Uterus (tissue), 4 donors: ENCODE results near the gene GOLM1. TPM values are rescaled to one million over a fixed set of nuclear protein-coding genes. Genes with fewer than 3 reads are reported as not detected.

ENCODE experiments used
- DNase-seq, 2 donors: peaks; one replicate each; pipeline ENCODE4 v3.0.0-alpha.2; 2019 to 2020
- H3K27ac ChIP-seq, 2 donors: fragments of 200-600 bp; sonication (generic); 1 replicate in 1 of 2; 2 replicates in 1 of 2; pipeline ENCODE4 v1.5.1; 2016 to 2018
- H3K27me3 ChIP-seq, 2 donors: fragments of 200-600 bp; sonication (generic); one replicate each; pipeline ENCODE4 v1.5.1; 2018 to 2019; ENCODE audit warnings: control low read depth in 1 of 2
- H3K36me3 ChIP-seq, 2 donors: fragments of 200-600 bp; sonication (generic); one replicate each; pipeline ENCODE4 v1.5.1; 2019; ENCODE audit warnings: control low read depth in 1 of 2
- H3K4me1 ChIP-seq, 2 donors: fragments of 200-600 bp; sonication (generic); one replicate each; pipeline ENCODE4 v1.5.1; 2018 to 2019; ENCODE audit warnings: control low read depth in 1 of 2
- H3K4me3 ChIP-seq, 2 donors: fragments of 200-600 bp; sonication (generic); 1 replicate in 1 of 2; 2 replicates in 1 of 2; pipeline ENCODE4 v1.5.1; 2018 to 2019; ENCODE audit warnings: mild to moderate bottlenecking in 1 of 2
- H3K9me3 ChIP-seq, 2 donors: fragments of 200-600 bp; sonication (generic); one replicate each; pipeline ENCODE4 v1.5.1; 2019; ENCODE audit warnings: control low read depth in 1 of 2
- CTCF ChIP-seq, 4 experiments: fragments of 200-600 bp in 2 of 4; fragments of 450-650 bp in 2 of 4; sonication (generic) in 2 of 4; IDR thresholded peaks; one replicate each; pipeline ENCODE4 v1.5.1; 2016 to 2019; ENCODE audit warnings: antibody characterized with exemption in 4 of 4, mild to moderate bottlenecking in 2 of 4, moderate library complexity in 1 of 4
- POLR2A ChIP-seq, 2 donors: fragments of 450-650 bp; IDR thresholded peaks; one replicate each; pipeline ENCODE4 v1.6.1; 2016; ENCODE audit warnings: antibody characterized with exemption in 2 of 2, mild to moderate bottlenecking in 1 of 2, moderate library complexity in 1 of 2
- intact Hi-C: fragments of 100-400 bp; cut with DNase I; formaldehyde crosslinking; loops from one replicate; pipeline ENCODE4 v1.15.1; 2023; ENCODE audit warnings: low total_unique reads
- total RNA-seq, 4 donors: library from RNA; depleted of rRNA in 3 of 4; stranded (reverse); fragments of >200 nt in 3 of 4; gene quantifications; one replicate each; pipeline versions ENCODE4 v1.1.0 to v1.2.4, GENCODE V29; 2014 to 2023
- donor health status: DM: yes; HTN: yes; CAD: no.

The GOLM1 gene
- total RNA-seq, 4 donors from 2014 or later = 11.3 to 85.4 (median 15.7) TPM

- intact Hi-C loops = no loop called here
Measured at GRCh38 chr9:86047361-86047760, 52.0 kb downstream of the GOLM1 start.

DNA sequence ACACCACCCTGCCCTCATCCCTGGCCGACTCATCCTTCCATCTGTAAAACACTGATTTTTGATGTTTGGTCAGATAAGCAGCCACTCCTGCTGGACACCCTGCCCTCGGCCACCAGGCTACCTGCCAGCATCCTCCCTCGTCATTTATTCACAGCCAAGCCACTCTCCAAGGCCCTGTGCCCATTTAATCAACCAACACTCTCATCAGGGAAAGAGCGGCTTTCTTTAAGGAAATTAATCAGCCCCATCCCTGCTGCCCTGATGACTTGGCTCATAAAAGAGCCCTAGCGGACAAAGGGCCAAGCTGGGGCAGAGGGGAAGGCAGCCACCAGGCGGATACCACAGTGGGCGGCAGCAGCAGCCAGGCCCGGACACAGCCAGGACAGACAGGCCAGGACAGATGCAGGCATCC, 52.4 kb downstream of the GOLM1 start:
- intact Hi-C loops = no loop called here
- Histone ChIP-seq H3K27me3 (no peaks in the 10 kb centered on the region), H3K4me1 (no peaks in the 10 kb centered on the region), H3K36me3 (no peaks in the 10 kb centered on the region), H3K4me3 (no peak overlapping the region), H3K27ac (no peak overlapping the region), H3K9me3 (no peaks in the 10 kb centered on the region)
- DNase-seq = no peak
- TF ChIP-seq POLR2A (IDR thresholded peaks at IDR 0.05) = no peak
- no peak for TF ChIP-seq CTCF (IDR thresholded peaks at IDR 0.05)

More at GRCh38 chr9:86047361-86047760, 52.0 kb downstream of the GOLM1 start:
- no peak overlapping the region for H3K27ac ChIP-seq
- no peak for TF ChIP-seq CTCF (IDR thresholded peaks at IDR 0.05)
- no peak for TF ChIP-seq POLR2A (IDR thresholded peaks at IDR 0.05)
- no peaks in the 10 kb centered on the region for H3K36me3 ChIP-seq
- no peak for DNase-seq
- no peaks in the 10 kb centered on the region for H3K9me3 ChIP-seq
- no peaks in the 10 kb centered on the region for H3K27me3 ChIP-seq
- no peaks in the 10 kb centered on the region for H3K4me1 ChIP-seq
- no peak overlapping the region for H3K4me3 ChIP-seq

- no peak for TF ChIP-seq CTCF (IDR thresholded peaks at IDR 0.05)
- no peak for TF ChIP-seq POLR2A (IDR thresholded peaks at IDR 0.05)
- no peaks in the 10 kb centered on the region for H3K4me1 ChIP-seq
- no peaks in the 10 kb centered on the region for H3K9me3 ChIP-seq
- no peak overlapping the region for H3K4me3 ChIP-seq
- no peaks in the 10 kb centered on the region for H3K36me3 ChIP-seq
- DNase-seq = no peak
- intact Hi-C loops = no loop called here
- H3K27me3 ChIP-seq = no peaks in the 10 kb centered on the region
- no peak overlapping the region for H3K27ac ChIP-seq
Measured at GRCh38 chr9:86046071-86046636, 53.2 kb downstream of the GOLM1 start.

DNA sequence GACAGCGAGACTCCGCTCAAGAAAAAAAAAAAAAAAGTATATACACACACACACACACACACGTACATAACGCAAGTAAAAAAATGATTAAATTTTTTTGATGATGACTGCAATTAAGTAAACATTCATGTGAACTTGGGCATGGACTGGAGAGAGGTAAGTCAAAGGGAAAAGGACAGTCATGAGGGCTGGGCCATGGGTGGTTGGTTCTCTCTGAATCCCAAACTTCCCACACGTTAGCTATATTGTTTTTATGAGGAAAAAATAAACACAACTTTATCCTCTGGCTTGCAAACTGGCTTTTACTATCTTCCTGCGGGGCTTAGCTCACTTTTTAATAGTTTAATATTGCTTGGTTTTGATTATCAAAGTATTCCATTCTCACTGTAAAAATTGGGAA, 53.7 kb downstream of the GOLM1 start:
- no peak for DNase-seq
- Histone ChIP-seq H3K27me3 (no peaks in the 10 kb centered on the region), H3K4me1 (no peaks in the 10 kb centered on the region), H3K27ac (no peak overlapping the region), H3K4me3 (no peak overlapping the region), H3K36me3 (no peaks in the 10 kb centered on the region), H3K9me3 (no peaks in the 10 kb centered on the region)
- TF ChIP-seq CTCF (IDR thresholded peaks at IDR 0.05) = no peak
- no peak for TF ChIP-seq POLR2A (IDR thresholded peaks at IDR 0.05)
- intact Hi-C loops = no loop called here

DNA sequence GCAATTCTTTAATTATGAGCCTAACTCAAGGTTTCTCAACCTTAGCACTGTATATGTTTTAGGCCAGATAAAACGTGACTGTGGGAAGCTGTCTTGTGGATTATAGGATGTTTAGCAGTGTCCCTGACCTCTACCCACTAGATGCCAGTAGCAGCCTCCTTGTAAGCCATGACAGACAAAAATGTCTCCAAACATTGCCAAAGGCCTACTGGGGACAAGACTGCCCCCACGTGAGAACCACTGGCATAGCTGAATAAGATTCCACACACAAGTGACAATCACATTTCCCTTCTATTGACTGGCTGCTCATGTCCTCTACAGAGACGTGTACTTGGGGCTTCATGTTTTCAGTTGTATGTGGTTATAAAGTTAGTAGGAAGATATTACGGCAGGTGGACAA, 55.4 kb downstream of the GOLM1 start:
- H3K4me3 ChIP-seq = no peak overlapping the region
- H3K36me3 ChIP-seq = no peaks in the 10 kb centered on the region
- DNase-seq = no peak
- H3K4me1 ChIP-seq = no peaks in the 10 kb centered on the region
- no peaks in the 10 kb centered on the region for H3K9me3 ChIP-seq
- H3K27me3 ChIP-seq = no peaks in the 10 kb centered on the region
- intact Hi-C loops = no loop called here
- no peak overlapping the region for H3K27ac ChIP-seq
- TF ChIP-seq POLR2A (IDR thresholded peaks at IDR 0.05) (no peak), CTCF (IDR thresholded peaks at IDR 0.05) (no peak)
